Measurements from ENCODE around the gene NTM. TPM values are rescaled to one million over a fixed set of nuclear protein-coding genes. Genes with fewer than 3 reads are reported as not detected.

The NTM gene
- polyA plus RNA-seq, 1 donor (not counting 4 experiments of a cell fraction or from before 2014, with no cell fraction given) = 47.9 TPM

DNA sequence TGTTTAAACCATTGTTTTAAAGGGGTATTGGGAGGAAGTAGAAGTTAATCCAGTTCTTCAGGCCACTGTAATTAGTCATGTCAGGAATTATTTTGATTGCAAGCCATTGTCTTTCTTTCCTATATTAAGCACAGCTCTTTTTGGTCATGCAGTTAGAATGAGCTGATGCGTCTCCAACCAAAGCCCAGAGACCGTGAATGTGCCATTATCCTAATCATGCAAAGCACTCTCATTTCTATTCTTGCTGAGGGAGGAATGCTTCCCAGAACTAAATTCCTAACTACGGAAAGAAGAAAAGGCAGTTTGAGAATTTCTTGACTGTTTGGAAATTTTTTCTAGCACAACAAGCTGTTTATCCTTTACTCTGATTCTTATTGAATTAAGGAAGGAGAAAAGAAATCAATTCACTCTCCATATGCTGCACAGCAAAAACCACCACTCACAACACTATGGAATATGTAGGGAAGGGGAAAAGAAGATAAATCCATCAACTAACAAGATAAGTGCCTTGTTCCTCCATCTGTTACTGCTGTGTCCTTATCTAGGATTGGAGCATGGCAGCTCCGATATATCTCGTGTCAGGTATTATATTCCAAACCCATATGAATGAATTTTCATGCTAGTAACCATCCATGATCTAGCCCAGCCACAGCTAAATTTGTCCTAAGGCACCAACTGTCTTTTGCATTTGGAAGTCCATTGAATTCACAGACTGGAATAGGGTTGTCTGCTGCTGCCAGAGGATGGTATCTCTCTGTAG lies 70.8 kb downstream of the NTM start:
- Histone ChIP-seq H3K36me3 (ENCODE audit: control insufficient read depth in 2 of 2, extremely low read depth in 1 of 2, insufficient read depth in 2 of 2, low read length in 2 of 2) (no peaks in the 10 kb centered on the region), H3K9me3 (ENCODE audit: control insufficient read depth, low read depth, low read length) (no peaks in the 10 kb centered on the region), H3K9ac (ENCODE audit: control insufficient read depth, extremely low read depth, insufficient read depth, low read length) (no peak overlapping the region), H3K9me1 (ENCODE audit: control insufficient read depth, extremely low read depth, insufficient read depth, low read length) (no peaks in the 10 kb centered on the region), H2AFZ (ENCODE audit: control insufficient read depth, low read length) (no peak overlapping the region), H3K27ac (ENCODE audit: control insufficient read depth, insufficient read depth, low read length) (no peak overlapping the region), H4K20me1 (ENCODE audit: control insufficient read depth, extremely low read depth, insufficient read depth, low read length) (no peaks in the 10 kb centered on the region), H3K4me3 (ENCODE audit: control insufficient read depth in 2 of 3, extremely low read depth in 1 of 3, insufficient read depth in 2 of 3, low read depth in 1 of 3, low read length in 3 of 3) (no peak overlapping the region), H3K4me2 (ENCODE audit: control insufficient read depth, extremely low read depth, insufficient read depth, low read depth, low read length) (no peak overlapping the region), H3K79me2 (ENCODE audit: control insufficient read depth, insufficient read depth, low read length) (no peaks in the 10 kb centered on the region), H3K27me3 (ENCODE audit: control insufficient read depth, extremely low read depth, insufficient read depth, low read length) (no peaks in the 10 kb centered on the region), H3K4me1 (ENCODE audit: control insufficient read depth, extremely low read depth, insufficient read depth, low read length) (no peaks in the 10 kb centered on the region)
- no peak for DNase-seq (ENCODE audit: low read depth, low spot score)
- no peak for TF ChIP-seq EZH2 (IDR thresholded peaks at IDR 0.05; ENCODE audit: low read length)
- TF ChIP-seq, protein P1, sequence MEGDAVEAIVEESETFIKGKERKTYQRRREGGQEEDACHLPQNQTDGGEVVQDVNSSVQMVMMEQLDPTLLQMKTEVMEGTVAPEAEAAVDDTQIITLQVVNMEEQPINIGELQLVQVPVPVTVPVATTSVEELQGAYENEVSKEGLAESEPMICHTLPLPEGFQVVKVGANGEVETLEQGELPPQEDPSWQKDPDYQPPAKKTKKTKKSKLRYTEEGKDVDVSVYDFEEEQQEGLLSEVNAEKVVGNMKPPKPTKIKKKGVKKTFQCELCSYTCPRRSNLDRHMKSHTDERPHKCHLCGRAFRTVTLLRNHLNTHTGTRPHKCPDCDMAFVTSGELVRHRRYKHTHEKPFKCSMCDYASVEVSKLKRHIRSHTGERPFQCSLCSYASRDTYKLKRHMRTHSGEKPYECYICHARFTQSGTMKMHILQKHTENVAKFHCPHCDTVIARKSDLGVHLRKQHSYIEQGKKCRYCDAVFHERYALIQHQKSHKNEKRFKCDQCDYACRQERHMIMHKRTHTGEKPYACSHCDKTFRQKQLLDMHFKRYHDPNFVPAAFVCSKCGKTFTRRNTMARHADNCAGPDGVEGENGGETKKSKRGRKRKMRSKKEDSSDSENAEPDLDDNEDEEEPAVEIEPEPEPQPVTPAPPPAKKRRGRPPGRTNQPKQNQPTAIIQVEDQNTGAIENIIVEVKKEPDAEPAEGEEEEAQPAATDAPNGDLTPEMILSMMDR (optimal IDR thresholded peaks at IDR 0.05 in 1 of 3, IDR thresholded peaks at IDR 0.05 in 1 of 3, conservative IDR thresholded peaks at IDR 0.05 in 1 of 3; ENCODE audit: extremely low read depth in 1 of 3, insufficient read depth in 2 of 3, low read length in 3 of 3) = no peak
- no peak for FAIRE-seq
- dilution Hi-C loops (cut with MboI; ENCODE audit: extremely low pct_ligation_motif_present, low sequenced_read_pairs) = no loop called here

DNA sequence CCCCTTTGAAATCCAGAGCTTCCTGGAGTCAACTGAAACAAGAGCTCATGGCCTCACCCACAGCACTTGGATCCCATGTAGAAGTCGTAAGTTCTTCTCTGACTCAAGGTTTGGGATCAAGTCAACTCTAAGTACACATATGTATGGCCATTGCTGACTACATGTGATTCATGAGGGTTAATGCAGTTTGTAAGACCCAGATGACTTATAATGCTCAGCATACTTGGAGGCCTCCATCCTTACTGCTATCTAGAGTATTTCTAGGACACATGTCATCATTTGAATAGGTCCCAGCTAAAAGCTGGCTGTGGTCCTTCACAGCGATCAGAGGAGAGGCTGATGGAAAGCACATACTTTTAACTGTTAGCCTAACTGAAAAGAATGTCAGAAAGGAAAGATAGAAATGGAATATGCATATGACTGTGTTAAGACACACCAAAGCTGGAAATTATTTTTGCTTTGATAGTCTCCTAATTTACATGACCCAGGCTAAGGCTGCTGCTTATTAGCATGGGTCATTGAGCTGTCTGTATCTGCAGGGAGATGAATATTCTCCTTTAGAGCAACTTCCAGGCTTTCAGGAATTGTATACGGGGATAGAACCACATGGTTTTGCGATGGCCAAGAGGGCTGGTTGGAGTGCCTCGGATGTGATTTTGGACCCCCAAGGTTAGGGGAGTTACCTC lies 76.3 kb downstream of the NTM start:
- dilution Hi-C loops (cut with MboI; ENCODE audit: extremely low pct_ligation_motif_present, low sequenced_read_pairs) = no loop called here

More for the DNA sequence above, 76.3 kb downstream of the NTM start:
- Histone ChIP-seq H3K27ac (ENCODE audit: control insufficient read depth, insufficient read depth, low read length) (no peak overlapping the region), H3K4me1 (ENCODE audit: control insufficient read depth, extremely low read depth, insufficient read depth, low read length) (no peaks in the 10 kb centered on the region), H3K27me3 (ENCODE audit: control insufficient read depth, extremely low read depth, insufficient read depth, low read length) (no peaks in the 10 kb centered on the region), H3K9me3 (ENCODE audit: control insufficient read depth, low read depth, low read length) (no peaks in the 10 kb centered on the region), H3K9me1 (ENCODE audit: control insufficient read depth, extremely low read depth, insufficient read depth, low read length) (no peaks in the 10 kb centered on the region), H3K4me2 (ENCODE audit: control insufficient read depth, extremely low read depth, insufficient read depth, low read depth, low read length) (no peak overlapping the region), H3K79me2 (ENCODE audit: control insufficient read depth, insufficient read depth, low read length) (no peaks in the 10 kb centered on the region), H3K36me3 (ENCODE audit: control insufficient read depth in 2 of 2, extremely low read depth in 1 of 2, insufficient read depth in 2 of 2, low read length in 2 of 2) (no peaks in the 10 kb centered on the region), H3K9ac (ENCODE audit: control insufficient read depth, extremely low read depth, insufficient read depth, low read length) (no peak overlapping the region), H4K20me1 (ENCODE audit: control insufficient read depth, extremely low read depth, insufficient read depth, low read length) (no peaks in the 10 kb centered on the region), H3K4me3 (ENCODE audit: control insufficient read depth in 2 of 3, extremely low read depth in 1 of 3, insufficient read depth in 2 of 3, low read depth in 1 of 3, low read length in 3 of 3) (no peak overlapping the region), H2AFZ (ENCODE audit: control insufficient read depth, low read length) (no peak overlapping the region)
- DNase-seq (ENCODE audit: low read depth, low spot score) (no peak), FAIRE-seq (no peak)
- no peak for TF ChIP-seq EZH2 (IDR thresholded peaks at IDR 0.05; ENCODE audit: low read length)
- TF ChIP-seq, protein P1 (optimal IDR thresholded peaks at IDR 0.05 in 1 of 3, IDR thresholded peaks at IDR 0.05 in 1 of 3, conservative IDR thresholded peaks at IDR 0.05 in 1 of 3; ENCODE audit: extremely low read depth in 1 of 3, insufficient read depth in 2 of 3, low read length in 3 of 3) = no peak
